GM19397 (cell line): ENCODE measurements around the gene CBFA2T3.

Experiments used
- ATAC-seq: cut with Tn5 transposase; IDR thresholded peaks from one replicate; pipeline ENCODE4 v1.9.1; 2021; ENCODE audit warnings: mild to moderate bottlenecking, moderate library complexity; ENCODE audit not compliant: unreplicated experiment

Gene CBFA2T3

DNA sequence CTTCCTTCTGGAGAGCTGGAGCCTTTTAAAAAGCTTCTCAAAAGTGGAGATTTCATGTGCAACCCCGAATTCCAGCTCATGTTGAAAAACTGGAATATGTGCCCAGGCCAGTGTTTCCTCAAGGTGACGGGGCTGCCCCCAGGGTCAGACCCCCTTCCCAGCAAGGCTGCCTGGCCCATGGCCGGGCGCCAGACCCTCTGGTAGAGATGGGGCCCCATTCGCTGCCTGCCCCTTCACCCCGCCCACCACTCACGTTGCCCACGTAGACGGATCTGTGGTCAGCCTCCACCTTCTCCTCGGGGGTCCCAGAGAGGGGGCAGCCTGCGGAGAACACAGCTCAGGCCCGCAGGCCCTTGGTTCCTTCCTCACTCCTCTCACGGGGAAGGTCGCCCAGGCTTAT lies 111.7 kb downstream of the CBFA2T3 start:
- ATAC-seq: no peak

DNA sequence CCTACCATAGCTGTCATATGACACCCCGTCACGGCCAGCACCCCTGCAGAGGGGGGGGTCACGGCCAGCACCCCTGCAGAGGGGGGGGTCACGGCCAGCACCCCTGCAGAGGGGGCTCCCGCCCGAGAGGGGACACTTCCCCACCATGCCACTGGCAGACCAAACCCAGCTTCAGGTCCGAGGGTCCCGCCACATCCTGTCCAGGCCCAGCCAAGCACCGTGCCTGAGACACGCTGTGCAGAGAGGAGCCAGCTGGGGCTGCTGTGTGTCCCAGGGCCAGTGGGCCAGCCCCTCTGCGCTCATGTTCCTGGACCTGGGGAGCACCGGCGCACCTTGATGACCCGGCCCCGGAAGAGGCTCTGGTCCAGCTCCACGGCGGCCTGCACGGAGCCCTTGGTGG lies 112.5 kb downstream of the CBFA2T3 start:
- ATAC-seq: no peak

DNA sequence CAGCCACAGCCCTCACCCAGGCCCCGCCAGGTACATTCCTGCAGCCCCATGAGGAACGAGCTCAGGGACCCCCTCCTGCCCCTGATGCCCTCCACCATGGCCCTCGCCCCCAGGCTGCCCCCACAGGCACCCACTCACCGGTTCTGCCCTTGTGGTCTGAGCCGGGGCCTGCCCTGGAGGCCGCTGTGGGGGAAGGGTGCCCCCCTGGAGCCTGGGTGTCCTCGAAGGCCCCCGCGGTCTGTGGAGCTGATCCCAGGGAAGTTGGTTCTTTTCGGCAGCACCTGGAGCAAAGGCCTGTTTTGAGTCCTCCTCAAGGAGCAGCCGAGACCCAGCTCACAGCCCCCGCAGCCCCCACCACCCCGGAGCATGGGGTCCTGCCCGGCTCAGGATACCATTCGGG lies 112.9 kb downstream of the CBFA2T3 start:
- no peak for ATAC-seq

DNA sequence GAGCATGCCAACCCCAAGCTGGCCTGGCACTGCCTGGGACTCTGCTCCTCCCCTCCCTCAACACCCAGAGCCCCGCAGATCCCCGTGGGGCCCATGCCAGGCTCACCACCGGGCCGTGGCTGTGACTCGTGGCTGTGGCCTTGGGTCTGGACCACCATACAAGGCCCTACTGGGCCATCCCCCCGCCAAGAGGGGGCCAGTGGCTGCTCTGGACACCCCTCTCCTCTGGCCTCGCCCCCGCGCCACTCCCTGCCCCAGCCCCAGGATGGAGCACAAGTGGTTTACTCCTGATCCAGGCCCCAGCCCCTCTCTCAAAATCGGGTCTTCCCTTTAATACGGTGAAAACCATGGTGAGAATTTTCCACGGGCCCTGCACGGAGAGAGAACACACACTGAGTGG lies 113.6 kb downstream of the CBFA2T3 start:
- no peak for ATAC-seq

DNA sequence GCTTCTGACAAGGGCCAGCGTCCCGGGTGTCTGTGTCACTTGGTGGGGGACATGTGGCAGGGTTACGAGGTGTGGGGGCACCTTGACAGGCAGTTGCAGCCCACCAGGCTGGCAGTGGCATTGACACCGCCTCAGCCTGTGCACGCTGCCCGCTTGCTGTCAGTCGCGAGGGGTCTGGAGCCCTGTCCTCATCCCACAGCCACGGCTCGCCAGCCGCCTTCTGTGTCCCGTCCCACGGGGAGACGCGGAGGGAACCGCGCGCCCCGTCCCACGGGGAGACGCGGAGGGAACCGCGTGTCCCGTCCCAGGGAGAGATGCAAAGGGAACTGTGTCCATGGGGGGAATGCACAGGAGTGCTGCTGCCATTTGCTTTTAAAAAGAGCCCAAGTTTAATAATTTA lies 114.0 kb downstream of the CBFA2T3 start:
- ATAC-seq: no peak

DNA sequence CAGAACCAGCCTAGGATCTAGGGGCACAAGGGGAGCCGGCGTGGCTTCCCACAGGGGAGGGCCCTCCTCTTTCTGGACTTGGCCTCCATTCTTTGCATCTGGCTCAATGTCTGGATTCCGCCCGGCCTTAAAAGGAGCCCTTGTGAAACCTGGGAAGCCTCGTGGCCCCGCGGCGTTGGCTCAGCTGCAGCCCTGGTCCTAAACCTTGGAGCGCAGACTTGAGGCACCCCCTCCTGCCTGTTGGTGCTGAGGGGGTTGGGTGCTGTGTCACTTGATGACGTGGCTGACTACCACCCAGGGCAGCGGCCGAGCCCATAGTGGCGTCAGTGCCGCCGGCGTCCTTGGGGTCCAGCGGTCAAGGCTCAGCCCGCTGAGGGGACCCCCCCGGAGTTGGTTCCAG lies 115.6 kb downstream of the CBFA2T3 start:
- no peak for ATAC-seq

DNA sequence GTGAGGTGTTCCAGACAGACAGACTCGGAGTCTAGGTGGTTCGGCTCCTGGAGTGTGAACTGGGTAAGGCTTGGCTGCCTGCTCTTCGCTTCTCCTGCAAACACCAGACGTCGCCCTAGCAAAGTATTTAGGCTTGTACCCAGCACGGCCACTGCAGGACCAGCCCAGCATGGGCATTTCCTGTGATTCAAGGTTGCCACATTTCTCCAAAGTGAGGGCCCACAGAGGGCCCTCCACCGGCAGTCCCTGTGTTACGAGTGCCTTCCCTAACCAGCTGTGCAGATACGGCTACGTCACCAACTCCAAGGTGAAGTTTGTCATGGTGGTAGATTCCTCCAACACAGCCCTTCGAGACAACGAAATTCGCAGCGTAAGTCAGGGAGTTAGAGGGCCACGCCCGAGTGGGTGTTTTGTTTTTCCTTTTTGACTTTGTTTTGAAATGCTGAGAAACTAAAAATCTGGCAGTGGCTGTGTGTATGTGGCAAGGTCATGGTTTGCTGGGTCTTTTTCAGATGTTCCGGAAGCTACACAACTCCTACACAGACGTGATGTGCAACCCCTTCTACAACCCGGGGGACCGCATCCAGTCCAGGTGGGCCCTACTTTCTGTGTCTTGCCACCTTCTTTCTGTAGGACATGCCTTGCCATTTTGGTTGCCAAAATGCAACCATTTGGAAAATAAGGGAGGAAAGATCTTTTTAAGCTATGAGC lies 117.5 kb downstream of the CBFA2T3 start:
- no peak for ATAC-seq

DNA sequence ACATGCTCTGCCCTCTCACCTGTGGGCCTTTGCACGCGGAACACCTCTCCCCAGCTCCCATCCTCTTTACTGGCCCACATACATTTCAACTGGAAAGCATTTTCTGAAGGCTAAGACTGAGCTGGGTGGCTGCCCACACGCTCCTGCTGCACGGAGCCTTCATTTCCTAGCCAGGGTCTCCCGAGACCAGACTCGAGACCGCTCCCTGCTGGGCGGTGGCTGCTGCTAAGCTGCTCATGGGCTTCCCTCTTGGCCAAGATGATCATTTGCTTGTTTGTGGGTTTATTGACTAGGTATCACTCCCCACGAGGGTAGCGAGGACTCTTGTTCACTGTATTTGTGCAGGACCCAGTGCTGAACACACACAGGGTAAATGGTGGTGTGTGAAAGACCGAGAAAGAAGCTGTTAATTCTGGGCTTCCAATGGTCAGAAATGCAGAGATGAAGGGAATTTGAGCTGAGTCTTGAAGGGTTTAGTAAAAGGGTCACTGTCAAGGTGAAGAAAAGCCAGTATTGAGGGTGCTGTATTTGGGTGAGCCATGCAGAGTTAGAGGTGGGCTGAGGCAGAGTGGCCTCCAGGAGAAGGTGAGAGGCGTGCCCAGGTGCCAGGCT lies 119.2 kb downstream of the CBFA2T3 start:
- ATAC-seq: peak; percentile 40

DNA sequence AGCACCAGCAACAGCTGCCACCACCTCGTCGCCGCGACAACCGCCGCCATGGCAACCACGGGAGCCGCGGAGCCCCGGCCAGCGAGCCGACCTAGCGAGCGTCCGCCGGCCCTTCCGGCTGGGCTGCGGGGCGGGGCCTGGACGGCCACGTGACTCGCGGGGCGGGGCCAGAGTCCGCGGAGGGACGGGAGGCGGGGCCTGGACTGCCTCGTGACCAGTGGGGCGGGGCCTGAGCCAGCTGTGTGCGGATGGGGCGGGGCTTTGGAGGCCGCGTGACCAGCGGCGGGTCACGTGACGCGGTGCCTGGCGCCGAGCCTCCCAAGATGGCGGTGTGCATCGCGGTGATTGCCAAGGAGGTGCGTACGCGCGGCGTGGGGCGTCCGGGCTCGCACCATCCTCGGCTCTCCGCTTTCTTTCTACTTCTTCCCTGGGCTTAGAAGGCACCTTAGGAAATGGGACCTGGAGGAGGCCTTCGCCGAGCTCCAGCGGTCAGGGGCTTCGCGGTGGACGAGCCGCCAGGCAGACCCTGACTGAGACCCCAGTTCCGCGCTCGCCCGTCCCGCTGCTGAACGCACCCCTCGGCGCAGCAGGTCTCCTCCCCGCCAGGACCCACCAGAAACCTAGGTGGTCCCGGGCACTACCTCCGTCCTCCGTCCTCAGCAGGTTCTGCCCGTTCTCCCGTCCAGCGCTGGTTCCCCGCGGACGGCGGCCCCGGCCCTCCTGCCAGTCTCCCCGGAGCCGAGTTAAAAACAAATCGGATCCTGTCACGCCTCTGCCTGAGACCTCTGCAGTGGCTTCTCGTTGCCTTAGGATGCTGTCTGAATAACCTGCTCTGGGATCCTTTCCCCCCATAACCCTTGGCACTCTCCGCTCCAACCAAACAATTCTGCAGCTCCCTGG lies 119.9 kb downstream of the CBFA2T3 start, which contains the start of the genes GALNS and TRAPPC2L:
TSS of gene GALNS (minus strand) at position 120 of the 900 bp plus-strand sequence. CDS start at position 50, 70 bp downstream.
TSS of gene TRAPPC2L (plus strand) at position 300 of the 900 bp plus-strand sequence. CDS start at position 324, 24 bp downstream.
- ATAC-seq: peak; percentile 84

DNA sequence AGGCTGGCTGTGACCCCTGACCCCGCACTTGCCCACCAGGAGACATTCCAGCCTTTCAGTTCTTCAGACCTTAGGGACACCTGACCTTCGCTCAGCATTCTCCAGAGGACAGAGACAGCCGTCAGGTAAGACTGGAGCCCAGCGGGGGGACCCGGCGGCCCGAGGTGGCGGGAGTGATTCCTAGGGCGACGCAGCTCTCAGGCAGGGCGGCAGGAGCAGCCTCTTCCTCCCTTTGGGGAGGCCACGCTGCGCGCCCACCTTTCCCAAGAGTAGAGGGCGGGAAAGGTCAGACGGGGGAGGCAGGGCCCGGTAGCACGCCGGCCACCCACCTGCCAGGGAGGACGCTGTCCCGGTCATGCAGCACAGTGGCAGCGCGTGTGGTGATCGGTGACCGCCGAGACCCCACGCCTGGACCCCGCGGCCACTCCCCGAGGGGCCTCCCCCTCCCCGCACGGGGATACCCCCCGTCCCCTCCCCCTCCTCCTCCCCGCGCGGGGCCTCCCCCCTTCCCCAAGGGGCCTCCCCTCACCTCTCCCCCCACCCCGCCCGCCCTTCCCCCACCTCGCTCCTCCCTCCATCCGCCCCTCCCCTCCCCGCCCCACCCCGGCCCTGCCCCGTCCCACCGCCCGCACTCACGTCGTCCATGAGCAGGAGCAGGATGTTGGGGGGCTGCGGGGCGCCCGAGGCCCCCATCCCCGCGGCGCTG lies 120.7 kb downstream of the CBFA2T3 start:
- no peak for ATAC-seq

DNA sequence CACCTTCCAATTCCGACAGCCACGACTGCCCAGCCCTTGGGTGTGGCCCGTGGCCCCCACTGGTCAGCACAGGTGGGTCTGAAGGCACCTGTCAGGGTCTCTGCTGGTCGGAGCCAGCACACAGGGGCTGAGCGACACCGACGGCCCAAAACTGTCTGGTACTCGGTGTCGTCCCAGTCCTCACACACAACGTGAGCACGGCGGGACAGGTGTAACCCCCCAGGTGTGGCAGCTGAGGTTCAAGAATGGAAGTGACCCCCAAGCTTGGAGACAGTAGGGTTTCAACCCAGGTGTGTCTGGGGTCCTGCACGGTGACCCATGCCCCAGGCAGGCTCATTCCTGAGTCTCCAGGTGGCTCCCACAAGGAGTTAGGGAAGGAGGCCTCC lies 121.3 kb downstream of the CBFA2T3 start:
- no peak for ATAC-seq

DNA sequence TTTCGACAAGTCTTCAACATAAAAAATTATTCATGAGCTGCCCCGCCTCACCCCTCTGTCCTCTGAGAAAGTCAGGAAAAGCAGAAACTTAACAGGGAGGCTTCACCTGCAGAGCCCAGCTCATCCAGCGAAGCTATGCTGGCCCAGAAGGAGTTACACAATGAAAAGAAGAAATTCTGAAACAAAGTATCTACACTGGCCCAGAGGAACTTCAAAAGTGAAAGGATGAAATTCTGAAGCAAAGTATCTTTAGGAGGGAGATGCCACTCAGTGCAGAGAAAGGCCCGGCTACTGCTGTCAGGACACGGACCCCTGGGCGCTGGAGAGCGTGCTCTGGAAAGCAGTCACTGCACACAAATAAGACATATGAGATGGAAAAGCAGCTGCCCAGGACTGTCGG lies 121.8 kb downstream of the CBFA2T3 start:
- ATAC-seq: no peak

DNA sequence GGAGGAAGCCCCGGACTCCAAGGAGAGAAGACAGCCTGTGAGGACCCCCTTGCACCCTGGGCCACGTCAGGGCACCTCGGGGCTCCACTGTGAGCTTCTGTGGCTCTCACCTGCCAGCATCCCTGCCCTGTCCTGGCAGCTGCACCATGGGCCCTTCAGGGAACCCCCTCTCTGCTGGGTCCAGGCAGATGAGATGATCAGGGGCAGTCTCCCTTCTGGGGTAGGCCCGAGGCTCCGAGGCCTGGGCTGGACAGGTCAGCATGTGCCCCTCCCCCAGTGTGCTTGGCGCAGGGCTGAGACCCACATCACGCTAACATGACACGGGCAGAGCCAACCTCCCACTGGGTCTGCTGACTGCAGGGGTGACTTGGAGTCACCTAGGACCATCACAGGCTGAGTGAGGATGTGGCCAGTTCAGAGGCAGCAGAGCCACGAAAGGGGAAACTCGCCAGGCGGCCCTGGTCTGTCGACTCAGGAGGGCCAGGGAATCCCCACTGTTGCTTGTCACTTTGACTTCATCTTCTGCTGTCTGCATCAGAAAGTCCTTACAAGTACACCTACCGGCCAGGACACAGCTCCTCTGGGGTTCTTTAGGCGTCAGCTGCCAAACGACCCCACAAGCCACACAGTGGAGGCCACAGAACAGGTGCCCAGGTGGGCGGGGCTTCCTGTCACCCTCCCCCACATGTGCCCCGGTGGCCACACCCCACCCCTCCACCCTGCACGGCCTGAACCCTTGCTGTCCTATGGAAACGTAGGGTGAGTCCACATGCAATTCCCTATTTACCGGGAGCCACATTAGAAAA lies 122.5 kb downstream of the CBFA2T3 start:
- no peak for ATAC-seq

DNA sequence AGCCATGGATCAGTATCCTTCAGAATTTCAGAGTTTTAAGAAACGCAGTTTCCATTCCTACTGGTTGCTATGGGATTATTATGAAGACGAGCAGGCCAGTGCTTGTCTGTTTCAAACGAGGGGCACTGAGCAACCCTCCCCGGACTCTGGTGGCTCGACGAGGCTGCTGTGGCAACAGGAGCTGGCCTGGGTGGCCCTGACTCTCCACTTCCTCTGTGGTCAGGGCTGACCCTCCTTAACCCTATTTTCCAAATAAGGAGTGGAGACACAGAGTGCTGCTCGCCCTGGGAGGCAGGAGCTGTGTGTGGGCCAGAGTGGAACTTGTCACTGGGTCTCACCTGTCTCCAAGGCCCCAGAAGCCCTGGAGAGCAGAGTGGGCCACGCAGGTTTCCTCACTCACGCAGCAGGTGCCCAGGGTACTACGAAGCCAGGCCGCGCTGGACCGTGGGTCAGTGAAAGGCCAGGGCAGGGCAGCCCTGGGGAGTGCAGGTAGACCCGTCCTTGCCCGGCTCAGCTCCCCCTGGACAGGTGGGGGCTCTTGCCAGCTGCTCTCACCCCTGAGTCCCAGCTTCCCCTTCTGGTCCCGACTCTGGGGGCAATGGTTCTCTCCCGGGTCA lies 123.6 kb downstream of the CBFA2T3 start:
- ATAC-seq: no peak

DNA sequence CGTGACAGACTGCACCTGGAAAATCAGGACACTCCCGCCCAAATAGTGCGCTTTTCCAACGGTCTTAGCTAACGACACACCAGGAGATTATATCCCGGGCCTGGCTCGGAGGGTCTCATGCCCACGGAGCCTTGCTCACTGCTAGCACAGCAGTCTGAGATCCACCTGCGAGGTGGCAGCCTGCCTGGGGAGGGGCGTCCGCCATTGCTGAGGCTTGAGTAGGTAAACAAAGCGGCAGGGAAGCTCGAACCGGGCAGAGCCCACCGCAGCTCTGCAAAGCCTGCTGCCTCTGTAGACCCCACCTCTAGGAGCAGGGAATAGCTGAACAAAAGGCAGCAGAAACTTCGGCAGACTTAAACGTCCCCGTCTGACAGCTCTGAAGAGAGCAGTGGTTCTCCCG lies 125.4 kb downstream of the CBFA2T3 start:
- ATAC-seq: no peak

DNA sequence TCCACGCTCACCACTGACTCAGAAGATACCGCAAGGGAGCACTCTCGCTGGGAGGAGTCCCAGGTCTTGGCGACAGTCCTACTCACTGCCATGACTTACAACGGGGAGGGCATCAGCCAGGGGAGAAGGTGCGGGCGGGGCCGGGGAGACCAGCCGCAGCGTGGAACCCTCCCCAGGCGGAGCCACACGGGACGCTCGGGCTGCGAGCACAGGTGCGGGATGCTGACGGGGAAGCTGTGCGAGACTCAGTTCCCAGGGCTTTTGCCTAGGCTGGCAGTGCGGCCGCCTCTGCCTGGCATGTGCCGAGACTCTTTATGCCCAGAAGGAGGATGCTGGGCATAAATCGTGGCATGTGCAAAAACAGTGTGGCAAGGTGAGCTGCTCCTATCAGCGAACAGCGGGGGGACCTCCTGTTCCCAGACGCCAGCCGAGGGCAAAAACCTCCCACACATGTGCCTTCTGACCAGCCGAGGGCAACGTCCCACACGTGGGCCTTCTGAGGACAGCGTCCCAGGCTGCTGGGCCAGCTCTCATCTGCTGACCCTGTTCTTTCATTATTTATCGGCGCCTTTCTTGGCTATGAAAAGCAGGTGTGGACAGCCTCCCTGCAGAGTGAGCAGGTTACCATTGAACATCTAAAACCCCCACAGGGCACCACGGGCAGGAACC lies 126.3 kb downstream of the CBFA2T3 start:
- no peak for ATAC-seq

DNA sequence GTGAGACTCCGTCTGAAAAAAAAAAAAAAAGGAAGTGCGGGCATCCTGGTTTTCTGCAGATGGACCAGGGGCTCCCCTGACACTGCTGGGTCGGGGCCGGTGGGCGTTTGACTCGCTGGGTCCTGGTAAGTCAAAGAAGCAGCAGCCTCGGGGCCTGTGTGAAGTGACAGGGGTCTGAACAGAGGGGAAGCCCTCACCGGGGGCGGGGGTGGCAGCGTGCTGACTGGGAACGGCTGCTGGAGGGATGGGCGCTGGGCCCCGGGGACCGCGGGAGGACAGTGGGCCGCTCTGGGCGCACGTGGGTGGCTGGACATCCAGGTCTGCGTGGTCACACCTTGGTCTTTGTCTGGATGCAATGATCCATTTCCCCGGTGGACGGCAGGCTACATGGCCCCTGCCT lies 128.4 kb downstream of the CBFA2T3 start:
- no peak for ATAC-seq

DNA sequence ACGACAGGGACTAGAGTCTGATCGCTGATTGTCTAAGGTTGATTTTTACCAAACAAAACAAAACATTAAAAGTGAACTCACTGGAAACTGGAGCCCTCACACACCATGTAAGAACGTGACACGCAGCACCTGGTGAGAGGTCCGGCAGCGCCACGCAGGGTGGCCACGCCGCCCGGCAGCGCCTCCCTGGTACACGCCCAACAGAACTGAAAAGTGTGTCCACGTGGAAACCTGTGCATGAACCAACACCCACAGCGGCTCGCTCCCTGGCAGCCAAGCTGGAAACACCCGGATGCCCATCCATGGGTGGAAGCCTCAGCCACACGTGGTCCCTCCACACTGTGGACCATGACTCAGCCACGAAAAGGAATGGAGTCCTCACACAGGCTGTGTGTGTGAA lies 129.4 kb downstream of the CBFA2T3 start:
- ATAC-seq: no peak

DNA sequence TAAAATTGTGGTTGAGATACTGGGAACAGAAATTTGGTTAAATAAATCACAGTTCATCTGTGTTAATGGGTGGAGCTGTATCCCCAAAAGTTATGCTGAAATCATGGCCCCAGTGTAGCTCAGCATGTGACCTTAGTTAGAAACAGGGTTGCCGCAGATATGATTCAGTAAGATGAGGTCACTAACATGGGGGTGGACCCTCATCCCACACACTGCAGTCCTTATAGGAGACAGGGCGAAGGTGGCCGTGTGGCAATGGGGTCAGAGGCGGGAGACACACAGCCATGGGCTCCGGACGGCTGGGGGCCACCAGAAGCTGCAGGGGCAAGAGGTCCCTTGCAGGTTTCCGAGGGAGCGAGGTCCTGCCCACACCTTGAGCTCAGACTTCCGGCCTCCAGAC lies 130.9 kb downstream of the CBFA2T3 start:
- no peak for ATAC-seq
